HuH-7.5 (cell line): ENCODE measurements around the gene NSMCE4A.
"Not testable (repeated sequence)": the region's sequence is repeated elsewhere in the genome, so short reads cannot be mapped to it uniquely, and the experiment has no call there.

ENCODE experiments used
- DNase-seq: peaks from one replicate; pipeline ENCODE4 v3.0.0; 2011; ENCODE audit warnings: low spot score

Gene NSMCE4A

GRCh38 chr10:121988361-121989324 is 13.6 kb upstream of the NSMCE4A start, which contains the start of gene TACC2:
Gene TACC2 (plus strand): TSS chr10:121989163. CDS start chr10:122021982, 32,819 bp downstream.
- DNase-seq: no peak

GRCh38 chr10:121984463-121984862 is 9.4 kb upstream of the NSMCE4A start:
- DNase-seq: no peak

DNA sequence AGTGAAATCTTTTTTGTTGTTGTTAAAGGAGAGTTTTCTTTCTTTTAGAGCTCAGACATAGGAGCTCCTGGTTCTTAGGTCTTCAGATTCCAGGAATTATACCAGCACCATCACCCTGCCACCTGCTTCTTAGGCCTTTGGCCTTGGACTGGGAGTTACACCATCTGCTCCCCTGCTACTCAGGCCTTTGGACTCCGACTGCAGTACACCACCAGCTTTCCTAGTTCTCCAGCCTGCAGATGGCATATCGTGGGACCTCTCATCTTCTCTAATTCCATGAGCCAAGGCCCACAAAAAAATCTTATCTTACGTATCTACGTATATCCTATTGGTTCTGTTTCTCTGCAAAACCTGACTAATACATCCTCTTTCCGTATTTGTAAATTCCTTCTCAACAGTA is 8.8 kb upstream of the NSMCE4A start:
- DNase-seq: no peak

- DNase-seq: no peak
Observed at GRCh38 chr10:121981346-121981745, 6.3 kb upstream of the NSMCE4A start.

- DNase-seq: no peak
Observed at GRCh38 chr10:121978511-121978910, 3.5 kb upstream of the NSMCE4A start.

GRCh38 chr10:121976607-121977006 is 1.6 kb upstream of the NSMCE4A start:
- peak; percentile 34 for DNase-seq

DNA sequence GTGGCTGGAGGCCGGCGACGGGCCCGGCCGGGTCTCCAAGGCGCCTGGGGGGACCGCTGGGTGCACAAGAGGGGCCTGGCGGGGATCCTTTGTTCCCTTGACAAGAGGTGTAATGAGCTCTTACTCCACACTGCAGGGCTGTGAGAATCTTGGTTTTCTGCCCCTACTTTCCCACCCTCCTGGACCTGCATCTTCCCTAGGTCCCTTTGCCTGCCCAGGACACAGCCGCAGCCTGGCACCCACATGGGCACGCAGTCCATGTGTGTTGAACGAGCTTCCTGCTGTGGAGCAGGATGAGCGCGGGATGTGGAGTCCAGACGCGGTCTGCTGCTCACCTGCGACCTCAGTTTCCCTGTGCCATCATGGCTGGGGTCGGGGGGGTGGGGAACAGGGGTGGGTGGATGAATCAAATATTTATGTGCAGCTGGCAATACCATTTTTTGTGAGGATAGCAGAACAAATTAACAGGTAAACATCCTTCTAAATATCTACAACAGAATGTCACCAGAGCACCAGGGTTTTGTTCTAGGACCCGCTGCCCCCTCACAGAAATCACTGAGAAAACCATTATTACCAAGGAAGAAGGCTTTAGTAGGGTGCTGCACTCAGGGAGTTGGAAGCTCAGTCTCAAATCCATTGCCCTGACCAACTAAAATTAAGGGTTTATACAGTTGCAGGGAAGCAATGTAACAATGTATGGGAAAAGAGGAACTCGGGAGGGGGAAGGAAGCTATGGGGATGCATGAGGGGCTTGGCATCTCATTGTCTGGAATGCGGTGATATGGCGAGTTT is 474 bp upstream of the NSMCE4A start:
- DNase-seq: peak; percentile 18

- no peak for DNase-seq
Observed at GRCh38 chr10:121974019-121974534, 940 bp downstream of the NSMCE4A start.

DNA sequence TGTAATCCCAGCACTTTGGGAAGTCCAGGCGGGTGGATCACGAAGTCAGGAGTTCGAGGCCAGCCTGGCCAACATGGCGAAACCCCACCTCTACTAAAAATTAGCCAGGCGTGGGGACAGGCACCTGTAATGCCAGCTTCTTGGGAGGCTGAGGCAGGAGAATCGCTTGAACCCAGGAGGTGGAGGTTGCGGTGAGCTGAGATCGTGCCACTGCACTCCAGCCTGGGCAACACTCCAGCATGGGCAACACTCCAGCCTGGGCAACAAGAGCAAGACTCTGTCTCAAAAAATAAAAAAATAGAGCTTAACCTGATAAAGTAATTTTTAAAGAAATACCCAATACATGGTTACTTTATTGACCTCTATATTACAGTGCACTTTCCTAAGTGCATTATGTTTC is 5.9 kb downstream of the NSMCE4A start:
- not testable (repeated sequence) for DNase-seq

DNA sequence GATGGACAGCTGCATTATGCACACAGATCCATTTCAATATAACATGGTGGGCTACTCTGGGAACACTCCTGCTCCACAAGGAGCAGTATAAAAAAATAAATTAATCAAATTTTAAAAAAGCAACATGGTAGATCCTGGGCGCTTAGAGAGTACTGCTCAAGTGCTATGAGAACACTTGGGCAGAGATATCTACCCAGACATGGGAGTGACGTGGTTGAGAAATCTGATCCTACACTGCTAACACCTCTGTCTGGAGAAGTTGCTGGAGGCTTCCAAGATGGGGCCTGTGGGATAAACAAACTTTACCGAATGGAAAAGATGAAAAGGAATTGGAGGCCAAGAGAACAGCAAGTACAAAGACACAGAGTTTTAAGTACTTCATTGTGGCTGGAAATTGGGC is 9.0 kb downstream of the NSMCE4A start:
- no peak for DNase-seq

- DNase-seq: no peak
Observed at GRCh38 chr10:121961456-121961855, 13.6 kb downstream of the NSMCE4A start.

DNA sequence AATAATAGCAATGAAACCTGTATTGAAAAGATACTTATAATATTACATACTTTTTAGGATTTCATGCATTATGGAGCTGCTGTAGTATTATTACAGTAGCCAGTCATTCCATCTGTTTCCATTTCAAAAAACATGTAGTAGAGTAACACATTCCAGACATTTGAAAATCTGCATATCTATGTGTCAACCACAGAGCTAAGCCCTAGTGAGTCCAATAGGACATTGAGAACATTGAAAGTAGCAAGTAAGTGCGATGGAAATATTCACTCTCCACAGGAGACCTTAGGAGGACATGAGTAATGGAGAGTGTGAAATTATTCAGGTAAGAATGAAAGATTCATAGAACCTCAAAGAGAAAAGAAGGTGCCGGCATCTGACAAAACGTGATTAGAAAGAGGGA is 15.3 kb downstream of the NSMCE4A start:
- no peak for DNase-seq

GRCh38 chr10:121956111-121957061 is 18.6 kb downstream of the NSMCE4A start:
- DNase-seq: no peak

DNA sequence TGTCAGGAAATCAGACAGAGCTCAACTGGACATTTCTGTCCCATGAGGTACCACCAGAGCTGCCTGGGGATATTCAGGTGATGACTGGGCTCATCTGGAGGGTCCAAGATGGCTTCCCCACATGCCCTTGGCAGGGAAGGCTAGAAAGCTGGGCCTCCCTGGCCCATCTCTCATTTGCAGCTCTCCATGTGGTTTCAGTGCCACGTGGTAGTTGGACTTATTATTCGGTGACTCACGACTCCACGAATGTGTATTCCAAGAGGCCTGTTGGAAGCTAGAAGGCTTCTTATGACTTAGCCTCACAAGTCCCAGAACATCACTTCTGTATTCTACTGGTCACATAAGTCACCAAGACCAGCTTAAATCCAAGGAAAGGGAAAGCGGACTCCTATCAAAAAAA is 22.8 kb downstream of the NSMCE4A start:
- DNase-seq: no peak

DNA sequence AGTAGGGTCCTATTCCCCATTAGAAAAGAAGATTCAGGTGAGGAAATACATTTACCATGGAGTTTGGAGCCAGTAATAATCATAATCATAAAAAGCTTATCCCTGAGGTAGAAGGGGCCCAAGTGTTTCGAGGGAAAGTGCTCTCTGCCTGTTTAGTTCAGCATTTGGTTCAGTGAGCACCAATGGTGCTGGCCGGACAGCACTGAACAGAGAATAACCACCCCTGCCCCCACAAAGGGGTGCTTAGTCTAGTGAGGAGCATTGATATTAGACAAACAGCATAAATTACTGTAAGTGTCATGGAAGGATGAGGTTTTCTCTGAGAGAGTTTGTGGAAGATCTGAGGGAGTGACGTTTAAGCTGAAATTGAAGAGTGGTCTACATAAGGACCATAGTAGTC is 25.6 kb downstream of the NSMCE4A start:
- DNase-seq: no peak

GRCh38 chr10:121949049-121949448 is 26.0 kb downstream of the NSMCE4A start:
- DNase-seq: no peak

DNA sequence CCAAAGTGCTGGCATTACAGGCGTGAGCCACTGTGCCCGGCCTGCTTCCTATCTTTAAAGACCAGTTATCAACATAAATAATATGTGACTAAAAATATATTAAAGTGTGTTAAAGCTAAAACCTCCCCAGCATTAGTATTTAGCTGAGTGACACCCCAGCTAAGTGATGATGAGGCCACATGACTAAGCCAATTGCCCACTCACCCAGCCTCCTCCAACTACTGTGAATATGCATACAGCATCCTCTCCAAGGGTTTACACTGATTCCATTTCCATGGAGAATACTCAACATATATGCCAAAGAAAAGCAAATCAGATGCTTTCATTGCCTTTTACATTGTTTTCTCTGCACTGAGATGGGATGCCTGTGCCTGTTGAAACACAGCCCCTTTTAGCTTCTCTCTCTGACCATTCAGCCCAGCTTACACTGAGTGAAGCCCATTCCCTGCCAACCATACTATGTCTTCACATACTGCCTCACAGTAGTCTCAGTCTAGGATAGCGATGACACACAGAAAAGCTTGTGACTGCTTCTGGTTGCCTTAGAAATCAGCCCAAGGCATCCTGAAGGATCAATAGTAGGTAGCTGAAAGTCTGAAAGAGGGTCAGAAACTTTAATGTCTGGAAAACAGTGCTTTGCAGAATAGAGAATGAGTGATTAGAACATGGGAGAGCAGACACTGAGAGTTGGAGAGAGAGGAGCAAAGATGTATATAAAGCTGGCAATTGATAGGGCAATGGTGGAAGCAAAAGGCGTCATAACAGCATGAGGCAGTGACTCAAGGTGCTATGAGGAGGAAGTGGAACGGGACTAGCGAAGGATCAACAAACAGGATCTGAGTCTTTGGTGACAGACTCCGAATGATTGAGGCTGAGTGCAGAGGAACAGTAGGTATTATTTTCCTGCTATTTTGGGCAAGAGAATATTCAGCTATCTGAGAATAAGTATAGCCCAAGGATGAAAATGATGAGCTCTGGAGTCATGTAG is 27.4 kb downstream of the NSMCE4A start:
- no peak for DNase-seq

DNA sequence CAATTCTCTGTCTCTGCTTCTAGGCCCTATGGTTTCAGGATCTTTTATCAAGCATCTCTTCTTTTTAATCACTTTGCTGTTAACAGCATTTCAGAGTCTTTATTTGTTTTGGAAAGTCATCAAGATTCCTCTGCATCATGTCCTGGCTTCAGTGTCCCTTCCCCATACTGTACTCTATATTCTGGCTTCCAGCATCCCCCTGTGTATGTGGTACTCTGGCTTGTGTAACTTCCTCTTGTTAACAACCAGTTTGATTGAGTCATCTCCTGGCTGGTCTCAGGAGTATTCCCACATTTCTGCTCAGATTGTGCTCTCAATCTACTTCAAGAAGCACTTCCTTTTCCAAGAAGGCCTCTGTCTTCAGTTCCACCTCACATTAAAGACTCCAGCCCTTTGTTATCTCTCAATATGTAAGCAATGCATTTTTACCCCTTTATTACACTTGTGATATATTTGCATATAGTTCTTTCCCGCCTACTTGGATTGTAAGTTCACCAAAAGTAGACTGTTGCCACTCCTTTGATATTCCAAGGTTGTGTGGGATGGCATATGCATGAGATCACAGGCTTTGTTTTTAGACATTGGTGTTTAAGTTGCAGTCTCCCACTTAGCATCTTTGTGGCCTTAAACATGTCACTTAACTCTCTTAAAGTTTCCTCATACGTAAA is 32.1 kb downstream of the NSMCE4A start:
- DNase-seq: no peak

- DNase-seq: no peak
Observed at GRCh38 chr10:121941532-121941931, 33.5 kb downstream of the NSMCE4A start.

- DNase-seq: no peak
Observed at GRCh38 chr10:121936295-121936694, 38.7 kb downstream of the NSMCE4A start.
